WTC11 (cell line): Measurements from ENCODE around the gene CYB5A. TPM values are rescaled to one million over a fixed set of nuclear protein-coding genes. Genes with fewer than 3 reads are reported as not detected.

ENCODE experiments used
- ATAC-seq: fragments of 200-7000 bp; cut with Tn5 transposase; 2 replicates; pipeline ENCODE4 v1.10.0; 2021; ENCODE audit warnings: mild to moderate bottlenecking, moderate library complexity
- CTCF ChIA-PET: fragments of 300-600 bp; sonication (Branson Sonifier 250); formaldehyde crosslinking; loops from one replicate; lab custom pipeline; 2021; ENCODE audit warnings: antibody characterized with exemption; lab: Charles Lee
- POLR2A ChIA-PET: fragments of 350-600 bp; sonication (Branson Sonifier 250); formaldehyde crosslinking; loops from one replicate; lab custom pipeline; 2021; ENCODE audit warnings: antibody characterized with exemption; lab: Charles Lee
- DNase-seq: peaks from one replicate; pipeline ENCODE4 v3.0.0; 2021; ENCODE audit warnings: low spot score
- H3K27ac Mint-ChIP-seq: 2 replicates; pipeline ENCODE4 v1.8.0; 2021; ENCODE audit warnings: mixed read lengths
- H3K27me3 Mint-ChIP-seq: 2 replicates; pipeline ENCODE4 v1.8.0; 2021; ENCODE audit warnings: low read depth, mild to moderate bottlenecking, moderate library complexity, mixed read lengths
- H3K36me3 Mint-ChIP-seq: 2 replicates; pipeline ENCODE4 v1.8.0; 2021; ENCODE audit warnings: mixed read lengths
- H3K4me1 Mint-ChIP-seq: 2 replicates; pipeline ENCODE4 v1.8.0; 2022; ENCODE audit warnings: mixed read lengths
- H3K4me3 Mint-ChIP-seq: 2 replicates; pipeline ENCODE4 v1.8.0; 2021; ENCODE audit warnings: mild to moderate bottlenecking, moderate library complexity, mixed read lengths
- H3K9me3 Mint-ChIP-seq: 2 replicates; pipeline ENCODE4 v1.8.0; 2021; ENCODE audit warnings: mixed read lengths
- CDX4 ChIP-seq: fragments of 250-450 bp; sonication (Bioruptor Pico); IDR thresholded peaks from 2 replicates; pipeline ENCODE4 v1.9.0; 2021; ENCODE audit warnings: moderate library complexity, mild to moderate bottlenecking, inconsistent platforms, borderline replicate concordance
- CREB1 ChIP-seq: sonication (generic); formaldehyde crosslinking; IDR thresholded peaks from 2 replicates; pipeline ENCODE4 v1.8.0; 2023; ENCODE audit warnings: mild to moderate bottlenecking, missing genetic modification reagents
- E2F1 ChIP-seq: sonication (generic); formaldehyde crosslinking; IDR thresholded peaks from 2 replicates; pipeline ENCODE4 v1.8.0; 2022; ENCODE audit warnings: mild to moderate bottlenecking, missing genetic modification reagents
- ELF4 ChIP-seq: sonication (generic); formaldehyde crosslinking; IDR thresholded peaks from 2 replicates; pipeline ENCODE4 v1.8.1; 2022; ENCODE audit warnings: low read depth, mild to moderate bottlenecking, moderate library complexity, missing genetic modification reagents
- JAZF1 ChIP-seq: fragments of 250-450 bp; sonication (Bioruptor Pico); IDR thresholded peaks from 2 replicates; pipeline ENCODE4 v1.9.0; 2021; ENCODE audit warnings: moderate library complexity, mild to moderate bottlenecking, inconsistent platforms
- JUN ChIP-seq: sonication (generic); formaldehyde crosslinking; IDR thresholded peaks from 2 replicates; pipeline ENCODE4 v1.8.0; 2023; ENCODE audit warnings: mild to moderate bottlenecking, missing genetic modification reagents
- MYBL2 ChIP-seq: sonication (generic); formaldehyde crosslinking; IDR thresholded peaks from 2 replicates; pipeline ENCODE4 v1.8.1; 2023; ENCODE audit warnings: mild to moderate bottlenecking, moderate library complexity, missing genetic modification reagents
- OVOL2 ChIP-seq: fragments of 250-450 bp; sonication (Bioruptor Pico); IDR thresholded peaks from 2 replicates; pipeline ENCODE4 v1.9.0; 2021; ENCODE audit warnings: mild to moderate bottlenecking, borderline replicate concordance
- PRDM15 ChIP-seq: sonication (generic); formaldehyde crosslinking; IDR thresholded peaks from 2 replicates; pipeline ENCODE4 v1.8.0; 2022; ENCODE audit warnings: missing genetic modification reagents
- PRRX2 ChIP-seq: fragments of 250-450 bp; sonication (Bioruptor Pico); IDR thresholded peaks from 2 replicates; pipeline ENCODE4 v1.8.0; 2021; ENCODE audit warnings: mild to moderate bottlenecking
- RELA ChIP-seq: sonication (generic); formaldehyde crosslinking; IDR thresholded peaks from 2 replicates; pipeline ENCODE4 v1.8.1; 2022; ENCODE audit warnings: missing genetic modification reagents, mild to moderate bottlenecking, borderline replicate concordance
- STAT6 ChIP-seq: sonication (generic); formaldehyde crosslinking; conservative IDR thresholded peaks from 2 replicates; pipeline ENCODE4 v1.8.1; 2023; ENCODE audit warnings: mild to moderate bottlenecking, low read depth, missing genetic modification reagents, moderate library complexity
- TEAD4 ChIP-seq: sonication (generic); formaldehyde crosslinking; IDR thresholded peaks from 2 replicates; pipeline ENCODE4 v1.8.0; 2022; ENCODE audit warnings: mild to moderate bottlenecking, missing genetic modification reagents
- ZBTB21 ChIP-seq: sonication (generic); formaldehyde crosslinking; IDR thresholded peaks from 2 replicates; pipeline ENCODE4 v1.8.1; 2023; ENCODE audit warnings: mild to moderate bottlenecking, missing genetic modification reagents, borderline replicate concordance
- ZNF232 ChIP-seq: sonication (generic); formaldehyde crosslinking; IDR thresholded peaks from 2 replicates; pipeline ENCODE4 v1.8.0; 2022; ENCODE audit warnings: mild to moderate bottlenecking, missing genetic modification reagents
- ZNF281 ChIP-seq: sonication (generic); formaldehyde crosslinking; IDR thresholded peaks from 2 replicates; pipeline ENCODE4 v1.8.0; 2023; ENCODE audit warnings: mild to moderate bottlenecking, missing genetic modification reagents
- ZNF396 ChIP-seq: fragments of 250-450 bp; sonication (Bioruptor Pico); IDR thresholded peaks from 2 replicates; pipeline ENCODE4 v1.8.0; 2021; ENCODE audit warnings: mild to moderate bottlenecking, moderate library complexity, borderline replicate concordance
- ZNF423 ChIP-seq: fragments of 250-450 bp; sonication (Bioruptor Pico); IDR thresholded peaks from 2 replicates; pipeline ENCODE4 v2.1.2; 2022; ENCODE audit warnings: mild to moderate bottlenecking, moderate library complexity
- ZNF671 ChIP-seq: fragments of 250-450 bp; sonication (Bioruptor Pico); IDR thresholded peaks from 2 replicates; pipeline ENCODE4 v1.8.0; 2021; ENCODE audit warnings: mild to moderate bottlenecking
- total RNA-seq: library from RNA; stranded (reverse); gene quantifications from 3 replicates; pipeline ENCODE4 v1.2.3, GENCODE V29; 2021

CYB5A gene
- total RNA-seq, 1 experiment from 2014 or later: 127 TPM

- no peak for TF ChIP-seq PRDM15 (CRISPR knock-in tag)
- no peak for TF ChIP-seq CREB1 (CRISPR knock-in tag)
- no peak for TF ChIP-seq ZNF671 (CRISPR knock-in tag)
- no peak for TF ChIP-seq ZNF396 (CRISPR knock-in tag)
- no peak for TF ChIP-seq CDX4
- TF ChIP-seq, all 79 proteins: peak for 0
Measured at GRCh38 chr18:74273394-74273793, 18.4 kb downstream of the CYB5A start (continued).

GRCh38 chr18:74271635-74272034 lies 20.1 kb downstream of the CYB5A start:
- DNase-seq (no peak), ATAC-seq (no peak)
- POLR2A ChIA-PET: interaction anchor here (0.6 kb wide), 1 partner anchor 224 kb away, joined by 3 read pairs; no protein-coding TSS in a partner anchor
- no peak overlapping the region for H3K4me3 Mint-ChIP-seq
- no peaks in the 10 kb centered on the region for H3K9me3 Mint-ChIP-seq
- peaks cover 66% of the 10 kb centered on the region for H3K4me1 Mint-ChIP-seq
- CTCF ChIA-PET: no interaction called here
- peaks cover 33% of the 10 kb centered on the region for H3K36me3 Mint-ChIP-seq
- H3K27me3 Mint-ChIP-seq: no peaks in the 10 kb centered on the region
- no peak for TF ChIP-seq ZNF396 (CRISPR knock-in tag)
- no peak for TF ChIP-seq ZNF281 (CRISPR knock-in tag)
- no peak for TF ChIP-seq TEAD4 (CRISPR knock-in tag)
- TF ChIP-seq ELF4: no peak
- TF ChIP-seq MYBL2: no peak
- no peak for TF ChIP-seq RELA (CRISPR knock-in tag)
- no peak for TF ChIP-seq STAT6 (CRISPR knock-in tag)
- TF ChIP-seq E2F1: no peak
- TF ChIP-seq ZNF423 (CRISPR knock-in tag): no peak
- no peak for TF ChIP-seq ZBTB21 (CRISPR knock-in tag)
- no peak for TF ChIP-seq OVOL2 (CRISPR knock-in tag)
- TF ChIP-seq JAZF1 (CRISPR knock-in tag): no peak
- no peak for TF ChIP-seq JUN (CRISPR knock-in tag)
- TF ChIP-seq ZNF232: no peak
- no peak for TF ChIP-seq PRRX2
- no peak overlapping the region for H3K27ac Mint-ChIP-seq
